GM21529 (cell line): ENCODE measurements around the gene DCD.
"Not testable (repeated sequence)": the region's sequence is repeated elsewhere in the genome, so short reads cannot be mapped to it uniquely, and the experiment has no call there.

Source experiments
- ATAC-seq: cut with Tn5 transposase; IDR thresholded peaks from one replicate; pipeline ENCODE4 v1.9.1; 2021; ENCODE audit not compliant: unreplicated experiment

DCD gene

GRCh38 chr12:54648265-54648664 is at the start of gene DCD:
Gene DCD, minus strand, starts transcription at chr12:54648365. Its CDS starts 62 bp downstream, at chr12:54648303.
- ATAC-seq, result no peak

- ATAC-seq, result no peak
Measured at GRCh38 chr12:54697851-54698250, 49.7 kb upstream of the DCD start.

GRCh38 chr12:54692353-54692752 is 44.2 kb upstream of the DCD start:
- peak; percentile 59 for ATAC-seq

GRCh38 chr12:54689984-54690383 is 41.8 kb upstream of the DCD start:
- ATAC-seq, result no peak

- no peak for ATAC-seq
Measured at GRCh38 chr12:54689034-54689372, 40.8 kb upstream of the DCD start.

- ATAC-seq, result no peak
Measured at GRCh38 chr12:54688309-54689033, 40.3 kb upstream of the DCD start.

GRCh38 chr12:54684636-54685630 is 36.8 kb upstream of the DCD start:
- no peak for ATAC-seq

- no peak for ATAC-seq
Measured at GRCh38 chr12:54683398-54683797, 35.2 kb upstream of the DCD start.

- ATAC-seq, result no peak
Measured at GRCh38 chr12:54682674-54683073, 34.5 kb upstream of the DCD start.

- no peak for ATAC-seq
Measured at GRCh38 chr12:54680374-54680773, 32.2 kb upstream of the DCD start.

GRCh38 chr12:54678131-54678530 is 30.0 kb upstream of the DCD start:
- ATAC-seq, result no peak

GRCh38 chr12:54667945-54668344 is 19.8 kb upstream of the DCD start:
- no peak for ATAC-seq

- ATAC-seq, result no peak
Measured at GRCh38 chr12:54666008-54666407, 17.8 kb upstream of the DCD start.

- not testable (repeated sequence) for ATAC-seq
Measured at GRCh38 chr12:54665022-54665635, 17.0 kb upstream of the DCD start.

- no peak for ATAC-seq
Measured at GRCh38 chr12:54663603-54664002, 15.4 kb upstream of the DCD start.

GRCh38 chr12:54662026-54662425 is 13.9 kb upstream of the DCD start:
- ATAC-seq, result no peak

GRCh38 chr12:54661048-54661447 is 12.9 kb upstream of the DCD start:
- ATAC-seq, result no peak

- ATAC-seq, result no peak
Measured at GRCh38 chr12:54660320-54660962, 12.3 kb upstream of the DCD start.

GRCh38 chr12:54658306-54659264 is 10.4 kb upstream of the DCD start:
- peak; percentile 78 for ATAC-seq

GRCh38 chr12:54657105-54657607 is 9.0 kb upstream of the DCD start:
- ATAC-seq, result no peak
